Mammary epithelial cell (primary cell): ENCODE measurements around the gene DBNL.
A peak's percentile ranks its signal among the peaks of the same experiment; 100 is the strongest.

Source experiments
- CTCF ChIP-seq, 2 donors: IDR thresholded peaks in 1 of 2; conservative IDR thresholded peaks in 1 of 2; 2 replicates each; pipeline ENCODE4 v1.5.1; 2011 to 2012; ENCODE audit warnings: inconsistent platforms in 2 of 2, low read length in 2 of 2, mild to moderate bottlenecking in 2 of 2, control low read depth in 1 of 2, low read depth in 1 of 2; ENCODE audit not compliant: insufficient read depth in 1 of 2; ENCODE audit errors: extremely low read depth in 1 of 2
- EZH2 ChIP-seq: IDR thresholded peaks from 2 replicates; pipeline ENCODE4 v1.6.1; 2012; ENCODE audit warnings: low read length, inconsistent platforms, borderline replicate concordance

GRCh38 chr7:44057849-44058758 lies 13.6 kb downstream of the DBNL start:
- peak in 1 of 2 donors; percentile 16 for TF ChIP-seq CTCF (conservative IDR thresholded peaks at IDR 0.05 in 1 of 2, IDR thresholded peaks at IDR 0.05 in 1 of 2; ENCODE audit: extremely low read depth in 1 of 2, insufficient read depth in 1 of 2, low read depth in 1 of 2, low read length in 2 of 2)
- TF ChIP-seq EZH2: no peak
